GM12872 (cell line): ENCODE measurements around the gene MBNL1.

ENCODE experiments used
- CTCF ChIP-seq: IDR thresholded peaks from 3 replicates; pipeline ENCODE4 v1.5.1; 2011; ENCODE audit warnings: low read depth, mild to moderate bottlenecking, low read length, moderate library complexity; ENCODE audit not compliant: insufficient read depth

MBNL1 gene

GRCh38 chr3:152268555-152269055 is at the start of gene MBNL1:
Gene MBNL1 (plus strand): TSS chr3:152268929. CDS start chr3:152300194, 31,265 bp downstream.
- TF ChIP-seq CTCF: no peak

GRCh38 chr3:152219216-152219615 is 49.5 kb upstream of the MBNL1 start:
- TF ChIP-seq CTCF: no peak

GRCh38 chr3:152219769-152220255 is 48.9 kb upstream of the MBNL1 start:
- TF ChIP-seq CTCF: no peak

GRCh38 chr3:152222327-152222726 is 46.4 kb upstream of the MBNL1 start:
- no peak for TF ChIP-seq CTCF

- no peak for TF ChIP-seq CTCF
These were observed 43.5 kb upstream of the MBNL1 start for GRCh38 chr3:152225201-152225600.

GRCh38 chr3:152226176-152226575 is 42.6 kb upstream of the MBNL1 start:
- no peak for TF ChIP-seq CTCF

- no peak for TF ChIP-seq CTCF
These were observed 41.7 kb upstream of the MBNL1 start for GRCh38 chr3:152227027-152227426.

- no peak for TF ChIP-seq CTCF
These were observed 39.0 kb upstream of the MBNL1 start for GRCh38 chr3:152229692-152230091.
